Astrocyte (in vitro differentiated cells and primary cell): ENCODE measurements around the gene PLCG2. TPM values are rescaled to one million over a fixed set of nuclear protein-coding genes. Genes with fewer than 3 reads are reported as not detected.

Source experiments
- DNase-seq: peaks from one replicate; pipeline ENCODE4 v3.0.0-alpha.2; 2010; ENCODE audit warnings: low read depth
- FAIRE-seq: peaks from 2 replicates; lab custom pipeline; 2011; peaks lifted over from hg19 to GRCh38; lab: Jason Lieb, UNC
- H2AFZ ChIP-seq: 2 replicates; pipeline ENCODE4 v1.6.0; 2012; ENCODE audit warnings: low read depth, low read length, inconsistent platforms
- H3K27ac ChIP-seq: 2 replicates; pipeline ENCODE4 v1.5.1; 2011; ENCODE audit warnings: low read depth, low read length, inconsistent platforms
- H3K27me3 ChIP-seq: 2 replicates; pipeline ENCODE4 v1.6.0; 2011; ENCODE audit warnings: low read length, inconsistent platforms; ENCODE audit not compliant: insufficient read depth
- H3K36me3 ChIP-seq: 2 replicates; pipeline ENCODE4 v1.5.1; 2011; ENCODE audit warnings: low read length, inconsistent platforms; ENCODE audit not compliant: insufficient read depth
- H3K4me1 ChIP-seq: 2 replicates; pipeline ENCODE4 v1.5.1; 2011; ENCODE audit warnings: low read length, inconsistent platforms; ENCODE audit not compliant: insufficient read depth
- H3K4me2 ChIP-seq: 2 replicates; pipeline ENCODE4 v1.6.0; 2012; ENCODE audit warnings: low read length, inconsistent platforms
- H3K4me3 ChIP-seq: 2 replicates; pipeline ENCODE4 v1.5.1; 2011; ENCODE audit warnings: low read depth, mild to moderate bottlenecking, low read length, inconsistent platforms; ENCODE audit not compliant: insufficient read depth
- H3K79me2 ChIP-seq: 2 replicates; pipeline ENCODE4 v1.6.0; 2012; ENCODE audit warnings: mild to moderate bottlenecking, low read length, inconsistent platforms; ENCODE audit not compliant: insufficient read depth
- H3K9ac ChIP-seq: 2 replicates; pipeline ENCODE4 v1.6.0; 2012; ENCODE audit warnings: mild to moderate bottlenecking, low read length, inconsistent platforms
- H3K9me3 ChIP-seq: 2 replicates; pipeline ENCODE4 v1.5.1; 2012; ENCODE audit warnings: low read depth, mild to moderate bottlenecking, low read length, inconsistent platforms; ENCODE audit not compliant: insufficient read depth
- H4K20me1 ChIP-seq: 2 replicates; pipeline ENCODE4 v1.6.0; 2012; ENCODE audit warnings: low read length, inconsistent platforms; ENCODE audit not compliant: insufficient read depth
- H3K27ac Mint-ChIP-seq: one replicate; pipeline ENCODE4 v1.8.0; 2021; ENCODE audit warnings: mild to moderate bottlenecking, mixed read lengths; ENCODE audit not compliant: unreplicated experiment
- H3K27me3 Mint-ChIP-seq: one replicate; pipeline ENCODE4 v1.8.0; 2021; ENCODE audit warnings: low read depth, mixed read lengths; ENCODE audit not compliant: unreplicated experiment
- H3K36me3 Mint-ChIP-seq: one replicate; pipeline ENCODE4 v1.8.0; 2021; ENCODE audit warnings: low read depth, mixed read lengths; ENCODE audit not compliant: unreplicated experiment
- H3K4me1 Mint-ChIP-seq: one replicate; pipeline ENCODE4 v1.8.0; 2021; ENCODE audit warnings: low read depth, mixed read lengths; ENCODE audit not compliant: unreplicated experiment
- H3K4me3 Mint-ChIP-seq: one replicate; pipeline ENCODE4 v1.8.0; 2021; ENCODE audit warnings: mild to moderate bottlenecking, moderate library complexity, mixed read lengths; ENCODE audit not compliant: unreplicated experiment
- H3K9me3 Mint-ChIP-seq: one replicate; pipeline ENCODE4 v1.8.0; 2021; ENCODE audit warnings: mild to moderate bottlenecking, mixed read lengths; ENCODE audit not compliant: unreplicated experiment
- CTCF ChIP-seq: IDR thresholded peaks from 2 replicates; pipeline ENCODE4 v1.5.1; 2011; ENCODE audit warnings: low read depth, mild to moderate bottlenecking, inconsistent platforms, low read length, moderate library complexity; ENCODE audit not compliant: insufficient read depth
- EZH2 ChIP-seq: IDR thresholded peaks from 2 replicates; pipeline ENCODE4 v1.6.1; 2012; ENCODE audit warnings: mild to moderate bottlenecking, low read length, inconsistent platforms; ENCODE audit not compliant: insufficient read depth
- total RNA-seq: library from RNA; stranded (reverse); gene quantifications from 2 replicates; pipeline ENCODE4 v1.2.1, GENCODE V29; 2021

Gene PLCG2
- total RNA-seq, 1 donor from 2014 or later: 3.1 TPM

- TF ChIP-seq CTCF: no peak
- no peak for TF ChIP-seq EZH2
- Mint-ChIP-seq H3K4me1 (no peaks in the 10 kb centered on the region), H3K27me3 (peaks cover 10% of the 10 kb centered on the region), H3K9me3 (peaks cover 19% of the 10 kb centered on the region), H3K27ac (no peak overlapping the region), H3K4me3 (no peak overlapping the region), H3K36me3 (no peaks in the 10 kb centered on the region)
- Histone ChIP-seq H3K27ac (no peak overlapping the region), H4K20me1 (no peaks in the 10 kb centered on the region), H3K9me3 (peaks cover 8% of the 10 kb centered on the region), H3K9ac (no peak overlapping the region), H3K4me3 (no peak overlapping the region), H2AFZ (no peak overlapping the region), H3K79me2 (no peaks in the 10 kb centered on the region), H3K36me3 (no peaks in the 10 kb centered on the region), H3K4me2 (no peak overlapping the region), H3K4me1 (no peaks in the 10 kb centered on the region), H3K27me3 (peaks cover 5% of the 10 kb centered on the region)
- FAIRE-seq (no peak), DNase-seq (peak; percentile 43)
Measured at GRCh38 chr16:82005027-82005830, 226.1 kb downstream of the PLCG2 start.

GRCh38 chr16:82006036-82006435 is 226.9 kb downstream of the PLCG2 start:
- Histone ChIP-seq H3K79me2 (no peaks in the 10 kb centered on the region), H3K4me1 (no peaks in the 10 kb centered on the region), H3K4me3 (no peak overlapping the region), H3K27me3 (peaks cover 7% of the 10 kb centered on the region), H3K9me3 (peaks cover 8% of the 10 kb centered on the region), H4K20me1 (no peaks in the 10 kb centered on the region), H3K9ac (no peak overlapping the region), H3K27ac (no peak overlapping the region), H3K36me3 (no peaks in the 10 kb centered on the region), H3K4me2 (no peak overlapping the region), H2AFZ (no peak overlapping the region)
- DNase-seq (no peak), FAIRE-seq (no peak)
- no peak for TF ChIP-seq EZH2
- no peak for TF ChIP-seq CTCF
- H3K27me3 Mint-ChIP-seq: peaks cover 10% of the 10 kb centered on the region
- no peaks in the 10 kb centered on the region for H3K4me1 Mint-ChIP-seq
- H3K9me3 Mint-ChIP-seq: peaks cover 19% of the 10 kb centered on the region
- H3K36me3 Mint-ChIP-seq: no peaks in the 10 kb centered on the region
- H3K4me3 Mint-ChIP-seq: no peak overlapping the region
- no peak overlapping the region for H3K27ac Mint-ChIP-seq

GRCh38 chr16:82007189-82007588 is 228.1 kb downstream of the PLCG2 start:
- Histone ChIP-seq H3K9me3 (peaks cover 8% of the 10 kb centered on the region), H3K4me2 (no peak overlapping the region), H3K36me3 (no peaks in the 10 kb centered on the region), H2AFZ (no peak overlapping the region), H4K20me1 (no peaks in the 10 kb centered on the region), H3K27ac (no peak overlapping the region), H3K9ac (no peak overlapping the region), H3K79me2 (no peaks in the 10 kb centered on the region), H3K4me1 (no peaks in the 10 kb centered on the region), H3K27me3 (peaks cover 12% of the 10 kb centered on the region), H3K4me3 (no peak overlapping the region)
- H3K27ac Mint-ChIP-seq: no peak overlapping the region
- H3K4me1 Mint-ChIP-seq: no peaks in the 10 kb centered on the region
- H3K9me3 Mint-ChIP-seq: peaks cover 24% of the 10 kb centered on the region
- peaks cover 12% of the 10 kb centered on the region for H3K27me3 Mint-ChIP-seq
- FAIRE-seq (no peak), DNase-seq (no peak)
- H3K36me3 Mint-ChIP-seq: peaks cover 4% of the 10 kb centered on the region
- no peak for TF ChIP-seq EZH2
- no peak for TF ChIP-seq CTCF
- H3K4me3 Mint-ChIP-seq: no peak overlapping the region
